Kidney (tissue), 14 donors: ENCODE data around the gene OIT3. TPM values are rescaled to one million over a fixed set of nuclear protein-coding genes. Genes with fewer than 3 reads are reported as not detected.

Experiments
- DNase-seq, 5 donors: peaks; one replicate each; pipeline ENCODE4 v3.0.0-alpha.2; 2013 to 2020
- FAIRE-seq: peaks from 2 replicates; lab custom pipeline; 2012; peaks lifted over from hg19 to GRCh38; lab: Jason Lieb, UNC
- H3K27ac ChIP-seq, 2 donors: one replicate each; pipeline ENCODE4 v1.7.0; 2013; ENCODE audit warnings: low read depth in 2 of 2, low read length in 2 of 2, inconsistent platforms in 1 of 2
- H3K27me3 ChIP-seq: one replicate; pipeline ENCODE4 v1.7.1; 2013; ENCODE audit warnings: low read length, inconsistent platforms; ENCODE audit not compliant: control insufficient read depth, insufficient read depth
- H3K36me3 ChIP-seq, 3 donors: one replicate each; pipeline versions ENCODE4 v1.7.0 to v1.7.1; 2013; ENCODE audit warnings: low read length in 3 of 3, control low read depth in 1 of 3, inconsistent platforms in 1 of 3; ENCODE audit not compliant: insufficient read depth in 3 of 3, control insufficient read depth in 2 of 3
- H3K4me1 ChIP-seq, 3 donors: one replicate each; pipeline versions ENCODE4 v1.7.0 to v1.7.1; 2013; ENCODE audit warnings: low read length in 3 of 3, inconsistent platforms in 1 of 3, low read depth in 1 of 3; ENCODE audit not compliant: control insufficient read depth in 2 of 3, insufficient read depth in 2 of 3
- H3K4me3 ChIP-seq, 3 donors: one replicate each; pipeline versions ENCODE4 v1.7.0 to v1.8.1; 2013; ENCODE audit warnings: low read length in 3 of 3, control low read depth in 1 of 3, inconsistent platforms in 1 of 3
- H3K9ac ChIP-seq, 3 donors: one replicate each; pipeline versions ENCODE4 v1.7.0 to v1.7.1; 2013; ENCODE audit warnings: low read length in 3 of 3, control low read depth in 1 of 3, inconsistent platforms in 1 of 3
- H3K9me3 ChIP-seq, 3 donors: one replicate each; pipeline versions ENCODE4 v1.7.0 to v1.7.1; 2013; ENCODE audit warnings: low read length in 3 of 3, control low read depth in 1 of 3, inconsistent platforms in 1 of 3; ENCODE audit not compliant: control insufficient read depth in 2 of 3, insufficient read depth in 1 of 3
- intact Hi-C: fragments of 100-400 bp; cut with DNase I; formaldehyde crosslinking; loops from one replicate; pipeline ENCODE4 v1.11.1; 2022
- polyA plus RNA-seq: library from polyadenylated mRNA; stranded (reverse); fragments of 350-450 nt; fragmentation: Illumina TruSeq; extraction: RNeasy Lipid Tissue Mini Kit (QIAGEN cat#74804); gene quantifications from one replicate; pipeline ENCODE4 v1.2.3, GENCODE V29; 2014; ENCODE audit warnings: low read depth, low replicate concordance; ENCODE audit not compliant: insufficient read depth
- total RNA-seq: library from RNA; stranded (reverse); fragmentation: NEBNext Ultra II Directional; extraction: Animal tissue kit (Norgen Biotek cat#: 25700); gene quantifications from one replicate; pipeline ENCODE4 v1.2.1, GENCODE V29; 2021
- TF ChIP-seq, protein P1 (sequence below): IDR thresholded peaks from 3 replicates; pipeline ENCODE4 v1.5.1; 2012; ENCODE audit warnings: mild to moderate bottlenecking, moderate library complexity, borderline replicate concordance; ENCODE audit not compliant: insufficient read depth; ENCODE audit errors: extremely low read depth
- donor health status: control.
- donor health status: control.
- donor health status: control.
- donor health status: control.
- donor health status: control.
- donor health status: DM: yes; HTN: yes; CAD: no.
- donor health status: Normal renal cell carcinoma (clear cell type).

OIT3 gene
- total and polyA plus RNA-seq, 2 donors from 2014 or later = not detected

GRCh38 chr10:72925951-72926465, 32.5 kb downstream of the OIT3 start:
- Histone ChIP-seq H3K27ac (no peak overlapping the region), H3K36me3 (no peaks in the 10 kb centered on the region), H3K9ac (no peak overlapping the region), H3K27me3 (no peaks in the 10 kb centered on the region), H3K4me1 (no peaks in the 10 kb centered on the region), H3K4me3 (no peak overlapping the region), H3K9me3 (peaks cover 0 to 4% (median 3%) of the 10 kb centered on the region in 3 donors)
- FAIRE-seq (no peak), DNase-seq (no peak)
- TF ChIP-seq, protein P1, sequence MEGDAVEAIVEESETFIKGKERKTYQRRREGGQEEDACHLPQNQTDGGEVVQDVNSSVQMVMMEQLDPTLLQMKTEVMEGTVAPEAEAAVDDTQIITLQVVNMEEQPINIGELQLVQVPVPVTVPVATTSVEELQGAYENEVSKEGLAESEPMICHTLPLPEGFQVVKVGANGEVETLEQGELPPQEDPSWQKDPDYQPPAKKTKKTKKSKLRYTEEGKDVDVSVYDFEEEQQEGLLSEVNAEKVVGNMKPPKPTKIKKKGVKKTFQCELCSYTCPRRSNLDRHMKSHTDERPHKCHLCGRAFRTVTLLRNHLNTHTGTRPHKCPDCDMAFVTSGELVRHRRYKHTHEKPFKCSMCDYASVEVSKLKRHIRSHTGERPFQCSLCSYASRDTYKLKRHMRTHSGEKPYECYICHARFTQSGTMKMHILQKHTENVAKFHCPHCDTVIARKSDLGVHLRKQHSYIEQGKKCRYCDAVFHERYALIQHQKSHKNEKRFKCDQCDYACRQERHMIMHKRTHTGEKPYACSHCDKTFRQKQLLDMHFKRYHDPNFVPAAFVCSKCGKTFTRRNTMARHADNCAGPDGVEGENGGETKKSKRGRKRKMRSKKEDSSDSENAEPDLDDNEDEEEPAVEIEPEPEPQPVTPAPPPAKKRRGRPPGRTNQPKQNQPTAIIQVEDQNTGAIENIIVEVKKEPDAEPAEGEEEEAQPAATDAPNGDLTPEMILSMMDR = no peak
- intact Hi-C loops = no loop called here

- H3K27me3 ChIP-seq = no peaks in the 10 kb centered on the region
- no peak overlapping the region for H3K27ac ChIP-seq
- H3K9me3 ChIP-seq = no peaks in the 10 kb centered on the region
- intact Hi-C loops = no loop called here
- no peak for DNase-seq
- no peak overlapping the region for H3K4me3 ChIP-seq
- TF ChIP-seq, protein P1 = no peak
- FAIRE-seq = no peak
- H3K36me3 ChIP-seq = no peaks in the 10 kb centered on the region
- no peaks in the 10 kb centered on the region for H3K4me1 ChIP-seq
- H3K9ac ChIP-seq = no peak overlapping the region
These were observed 33.9 kb downstream of the OIT3 start for GRCh38 chr10:72927485-72927884.

GRCh38 chr10:72928798-72929197, 35.3 kb downstream of the OIT3 start:
- TF ChIP-seq, protein P1 = no peak
- no peak overlapping the region for H3K9ac ChIP-seq
- no peaks in the 10 kb centered on the region for H3K36me3 ChIP-seq
- H3K4me1 ChIP-seq = no peaks in the 10 kb centered on the region
- no peaks in the 10 kb centered on the region for H3K9me3 ChIP-seq
- no peak overlapping the region for H3K27ac ChIP-seq
- H3K4me3 ChIP-seq = no peak overlapping the region
- FAIRE-seq (no peak), DNase-seq (no peak)
- intact Hi-C loops = no loop called here
- no peaks in the 10 kb centered on the region for H3K27me3 ChIP-seq

DNA sequence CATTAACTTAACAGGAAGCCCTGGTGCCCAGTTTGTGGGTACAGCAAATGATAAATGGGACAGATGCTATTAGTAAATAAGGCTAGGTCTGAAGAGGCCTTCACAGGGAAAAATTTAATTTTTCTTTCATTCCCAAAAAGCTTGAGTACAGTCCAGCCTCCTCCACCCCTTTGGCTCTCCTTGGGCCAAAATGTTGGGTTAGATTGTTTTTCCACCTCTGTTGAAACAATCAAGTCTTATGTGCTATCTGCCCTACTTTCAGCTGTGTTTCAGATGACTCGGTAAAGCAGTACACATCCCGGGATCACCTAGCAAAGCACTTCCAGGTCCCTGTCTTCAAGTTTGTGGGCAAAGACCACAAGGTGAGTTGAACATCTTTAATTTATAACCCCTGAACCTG, 36.7 kb downstream of the OIT3 start:
- Histone ChIP-seq H3K27me3 (no peaks in the 10 kb centered on the region), H3K4me1 (no peaks in the 10 kb centered on the region), H3K9me3 (no peaks in the 10 kb centered on the region), H3K4me3 (no peak overlapping the region), H3K27ac (no peak overlapping the region), H3K9ac (no peak overlapping the region), H3K36me3 (no peaks in the 10 kb centered on the region)
- TF ChIP-seq, protein P1 = no peak
- no peak for DNase-seq
- FAIRE-seq = no peak
- intact Hi-C loops = no loop called here
